ENCODE measurements around the gene VPS4A.
"Not testable (repeated sequence)": the region's sequence is repeated elsewhere in the genome, so short reads cannot be mapped to it uniquely, and the experiment has no call there.

The VPS4A gene

GRCh38 chr16:69328854-69329316, 17.7 kb downstream of the VPS4A start:
- DNase-seq, result no peak

- peak; percentile 64 for DNase-seq
These were observed 18.5 kb downstream of the VPS4A start for GRCh38 chr16:69329369-69330285.

DNA sequence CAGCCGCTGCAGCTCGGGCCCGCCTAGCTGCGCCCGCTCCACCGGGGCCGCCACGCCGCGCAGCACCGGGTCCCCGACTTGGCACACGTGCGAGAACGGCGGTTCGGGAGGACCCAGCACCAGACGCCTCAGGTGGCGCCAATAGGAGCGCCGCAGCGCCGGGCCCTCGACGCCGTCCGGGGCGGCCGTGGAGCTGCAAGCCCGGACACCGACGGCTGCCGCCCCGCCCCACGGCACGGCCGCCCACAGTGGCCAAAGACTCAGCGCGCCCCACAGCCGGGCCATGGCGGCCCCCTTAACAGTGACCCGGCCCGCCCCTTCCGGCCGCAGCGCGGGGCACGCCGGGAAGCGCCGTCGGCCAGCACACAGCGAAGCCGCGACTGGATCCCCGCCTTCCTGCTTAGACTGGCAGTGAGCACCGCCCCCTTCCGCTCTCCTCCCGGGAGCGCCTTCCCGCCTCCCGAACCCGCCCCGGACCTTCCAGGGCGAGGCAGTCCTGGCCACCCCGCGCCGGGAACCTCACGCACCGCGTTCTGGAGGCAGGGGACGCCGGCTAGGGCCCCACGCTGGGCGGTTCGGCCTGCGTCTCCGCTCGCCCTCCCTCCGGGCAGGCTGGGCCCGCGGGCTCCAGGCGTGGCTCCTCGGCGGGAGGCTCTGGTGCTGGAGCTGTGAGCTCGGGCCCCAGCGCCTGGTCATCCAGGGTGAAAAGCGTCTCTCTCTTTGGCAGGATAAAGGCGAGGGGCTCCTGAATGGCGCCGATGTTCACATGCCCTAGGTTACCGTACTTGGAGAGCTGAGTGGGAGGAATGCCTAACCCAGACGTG, 19.3 kb downstream of the VPS4A start, which contains the start of gene PDF:
Gene PDF (minus strand): TSS at position 303 of the 824 bp plus-strand sequence. CDS start 18 bp downstream, at position 285.
- DNase-seq, result peak; percentile 93

- DNase-seq, result no peak
These were observed 23.5 kb downstream of the VPS4A start for GRCh38 chr16:69334696-69335095.

DNA sequence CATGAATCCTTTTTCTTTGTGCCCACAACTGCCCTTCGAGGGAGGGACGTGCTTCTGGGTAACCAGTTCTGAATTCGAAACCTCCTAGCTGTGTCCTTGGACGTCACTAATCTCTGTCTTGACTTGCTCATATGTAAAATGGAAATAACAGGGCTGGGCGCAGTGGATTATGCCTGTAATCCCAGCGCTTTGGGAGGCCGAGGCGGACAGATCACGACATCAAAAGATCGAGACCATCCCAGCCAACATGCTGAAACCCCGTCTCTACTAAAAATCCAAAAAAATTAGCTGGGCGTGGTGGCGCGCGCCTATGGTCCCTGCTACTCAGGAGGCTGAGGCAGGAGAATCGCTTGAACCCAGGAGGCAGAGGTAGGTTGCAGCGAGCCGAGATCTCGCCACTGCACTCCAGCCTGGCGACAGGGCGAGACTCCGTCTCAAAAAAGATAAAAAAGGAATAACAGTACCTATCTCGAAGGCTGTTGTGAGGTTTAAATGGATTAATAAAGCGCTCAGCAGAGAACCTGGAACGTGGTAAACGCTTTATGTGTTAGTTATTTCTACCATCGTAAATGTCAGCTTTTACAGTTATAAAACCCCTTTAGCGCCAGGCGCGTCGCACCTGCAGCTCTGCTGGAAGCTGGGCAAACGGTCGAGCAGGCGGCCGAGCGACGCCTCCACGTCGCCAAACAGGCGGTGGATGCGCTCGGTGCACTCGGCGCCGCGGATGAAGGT, 27.6 kb downstream of the VPS4A start:
- DNase-seq, result no peak

DNA sequence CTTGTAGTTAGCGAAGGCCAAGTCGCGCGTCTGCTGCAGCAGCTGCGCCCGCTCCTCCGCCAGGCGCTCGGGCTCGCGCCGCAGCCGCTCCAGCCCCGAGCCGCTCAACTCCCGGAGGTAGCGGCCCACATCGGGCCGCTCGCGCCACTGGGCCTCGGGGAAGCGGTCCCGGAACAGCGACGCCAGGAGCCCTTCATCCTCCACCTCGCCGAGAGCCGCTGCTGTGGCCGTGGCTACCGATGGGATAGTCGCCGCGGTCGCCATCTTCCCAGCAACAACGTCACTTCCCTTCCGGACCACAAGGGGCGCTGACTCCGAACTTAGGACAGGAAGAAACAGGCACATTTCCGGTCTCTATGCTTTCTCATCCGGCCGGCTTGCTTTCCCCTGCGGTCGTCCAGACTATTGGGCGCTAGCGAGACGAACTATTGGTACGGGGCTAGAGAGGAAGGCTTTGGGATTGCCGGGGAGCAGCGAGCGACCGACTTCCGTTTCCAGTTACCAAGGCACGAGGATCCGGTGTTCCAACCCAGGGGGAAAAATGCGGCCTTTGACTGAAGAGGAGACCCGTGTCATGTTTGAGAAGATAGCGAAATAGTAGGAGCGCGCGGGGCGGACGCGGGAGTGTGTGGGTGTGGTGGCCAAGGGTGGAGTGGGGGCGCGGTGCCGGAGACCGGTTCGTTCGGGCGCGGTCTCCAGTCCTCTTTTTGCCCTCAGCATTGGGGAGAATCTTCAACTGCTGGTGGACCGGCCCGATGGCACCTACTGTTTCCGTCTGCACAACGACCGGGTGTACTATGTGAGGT, 28.3 kb downstream of the VPS4A start, which contains the start of the genes COG8 and NIP7:
Gene COG8 (minus strand): TSS at position 276 of the 806 bp plus-strand sequence. CDS start 12 bp downstream, at position 264.
Gene NIP7 (plus strand): TSS at position 484 of the 806 bp plus-strand sequence. CDS start 58 bp downstream, at position 542.
- DNase-seq, result peak; percentile 97

DNA sequence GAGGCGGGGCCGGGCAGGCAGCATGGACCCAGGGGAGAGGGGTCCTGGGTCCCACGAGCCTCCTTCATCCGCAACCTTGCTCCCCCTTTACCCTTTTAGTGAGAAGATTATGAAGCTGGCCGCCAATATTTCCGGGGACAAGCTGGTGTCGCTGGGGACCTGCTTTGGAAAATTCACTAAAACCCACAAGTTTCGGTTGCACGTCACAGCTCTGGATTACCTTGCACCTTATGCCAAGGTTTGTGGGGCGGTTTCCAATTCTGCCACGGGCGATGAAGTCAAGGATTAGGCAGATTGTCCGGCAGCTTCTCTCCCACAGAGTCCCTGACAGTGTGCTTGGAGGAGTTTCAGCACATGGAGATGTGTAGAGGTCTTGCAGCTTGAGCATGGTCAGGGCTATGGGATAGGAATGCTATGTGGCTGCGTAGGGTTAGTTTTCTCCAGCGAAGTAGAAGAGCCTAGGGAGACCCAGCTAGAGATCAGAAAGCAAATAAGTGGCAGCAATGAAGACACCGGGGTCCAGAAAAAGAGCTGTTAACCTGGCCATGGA, 29.0 kb downstream of the VPS4A start:
- DNase-seq, result no peak

- DNase-seq, result no peak
These were observed 33.0 kb downstream of the VPS4A start for GRCh38 chr16:69344171-69344570.

DNA sequence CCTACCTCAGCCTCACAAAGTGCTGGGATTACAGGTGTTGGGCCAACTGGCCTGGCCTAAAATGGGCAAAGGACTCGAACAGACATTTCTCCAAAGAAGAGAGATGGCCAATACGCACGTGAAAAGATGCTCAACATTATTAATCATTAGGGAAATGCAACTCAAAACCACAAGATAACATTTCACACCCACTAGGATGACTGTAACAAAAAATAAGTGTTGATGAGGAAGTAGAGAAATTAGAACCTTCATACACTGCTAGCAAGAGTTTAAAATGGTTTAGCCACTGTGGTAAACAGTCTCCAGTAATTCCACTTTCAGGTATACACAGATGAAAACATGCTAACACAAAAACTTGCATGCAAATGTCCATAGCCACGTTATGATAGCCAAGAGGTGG, 34.8 kb downstream of the VPS4A start:
- DNase-seq, result no peak

- no peak for DNase-seq
These were observed 35.5 kb downstream of the VPS4A start for GRCh38 chr16:69346683-69347082.

- peak; percentile 4 for DNase-seq
These were observed 37.1 kb downstream of the VPS4A start for GRCh38 chr16:69348222-69348621.

- peak; percentile 30 for DNase-seq
These were observed 38.4 kb downstream of the VPS4A start for GRCh38 chr16:69349536-69349935.

- DNase-seq, result no peak
These were observed 39.5 kb downstream of the VPS4A start for GRCh38 chr16:69350536-69351133.

DNA sequence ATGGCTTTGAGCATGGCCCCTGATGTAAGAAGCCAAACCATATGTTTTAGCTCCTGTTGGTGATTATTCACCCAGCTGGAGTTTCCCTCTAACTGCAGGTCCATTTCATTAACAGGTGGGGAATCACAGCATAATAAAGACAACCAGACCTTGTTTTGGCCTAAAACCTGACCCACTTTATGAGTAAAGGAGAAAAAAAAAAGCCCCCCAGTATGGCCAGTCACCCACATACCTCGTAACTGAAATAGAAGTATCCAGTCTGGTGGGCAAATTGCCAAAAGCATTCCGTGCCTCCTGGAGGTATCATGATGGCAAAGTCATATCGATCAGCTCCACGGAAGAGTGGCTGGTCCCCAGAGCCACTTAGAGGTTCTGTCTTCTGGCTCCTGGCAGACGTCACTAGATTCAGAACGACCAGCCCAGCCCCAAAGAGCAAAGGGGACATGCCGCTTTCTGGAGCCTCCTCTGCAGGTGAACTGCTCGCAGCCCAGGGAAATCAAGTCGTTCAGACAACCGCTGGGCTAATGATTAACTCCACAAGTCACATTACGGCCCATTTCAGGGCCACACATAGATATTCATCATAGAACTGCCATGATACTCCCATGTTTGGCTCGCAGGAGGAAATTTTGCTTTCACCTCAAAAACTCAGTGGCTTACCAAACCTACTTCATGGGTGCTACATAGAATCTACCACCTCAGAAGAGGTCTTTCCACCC, 40.3 kb downstream of the VPS4A start, which contains the start of gene TMED6:
Gene TMED6 (minus strand): TSS at position 478 of the 719 bp plus-strand sequence. CDS start 33 bp downstream, at position 445.
- peak; percentile 21 for DNase-seq

DNA sequence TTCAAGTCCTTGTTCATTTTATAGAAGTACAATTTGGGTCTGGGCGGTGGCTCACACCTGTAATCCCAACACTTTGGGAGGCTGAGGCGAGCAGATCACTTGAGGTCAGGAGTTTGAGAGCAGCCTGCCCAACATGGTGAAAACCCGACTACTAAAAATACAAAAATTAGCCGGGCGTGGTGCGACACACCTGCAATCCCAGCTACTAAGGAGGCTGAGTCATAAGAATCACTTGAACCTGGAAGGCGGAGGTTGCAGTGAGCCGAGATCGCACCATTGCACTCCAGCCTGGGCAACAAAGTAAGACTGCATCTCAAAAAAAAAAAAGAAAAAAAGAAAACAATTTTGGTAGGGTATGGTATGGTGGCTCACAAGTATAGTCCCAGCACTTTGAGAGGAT, 48.9 kb downstream of the VPS4A start:
- not testable (repeated sequence) for DNase-seq

DNA sequence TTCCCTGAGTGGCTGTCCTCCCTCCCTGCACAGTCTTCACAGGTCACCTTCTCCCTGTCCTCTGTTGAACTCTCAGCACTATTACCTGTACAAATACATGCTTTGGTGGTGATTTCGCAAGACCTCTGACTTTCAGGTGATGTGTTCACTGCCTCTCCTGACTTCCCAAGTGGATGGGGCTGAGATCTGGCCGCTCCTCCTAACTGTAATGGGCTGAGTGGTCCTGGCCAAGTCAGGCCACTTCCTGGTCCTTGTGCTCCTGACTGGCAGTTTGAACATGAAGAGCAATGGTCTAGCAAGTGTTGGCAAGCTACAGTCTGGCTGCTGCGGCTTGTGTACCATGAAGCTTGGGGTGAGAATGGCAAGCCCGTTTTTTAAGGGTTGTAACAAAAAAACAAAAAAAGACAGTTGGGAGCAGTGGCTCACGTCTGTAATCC, 52.1 kb downstream of the VPS4A start:
- no peak for DNase-seq

DNA sequence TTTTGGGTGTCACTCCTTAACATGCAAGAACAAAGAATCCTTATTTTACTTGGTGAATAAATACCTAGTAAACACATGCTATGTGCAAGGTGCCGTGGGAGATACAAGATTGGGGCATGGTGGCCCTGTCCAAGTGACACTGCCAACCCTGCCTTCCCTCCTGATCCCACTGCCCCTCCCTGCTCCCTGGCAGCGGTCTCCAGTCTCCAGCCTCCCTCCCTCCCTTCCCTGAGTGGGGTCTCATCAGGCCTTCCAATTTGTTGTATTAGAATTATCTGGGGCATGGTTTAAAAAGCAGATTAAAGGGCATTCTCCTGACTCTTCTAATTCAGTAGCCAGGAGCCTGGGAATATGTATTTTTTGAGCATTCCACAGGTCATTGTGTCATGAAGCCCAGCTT, 52.9 kb downstream of the VPS4A start:
- no peak for DNase-seq

GRCh38 chr16:69365901-69366300, 54.8 kb downstream of the VPS4A start:
- no peak for DNase-seq

GRCh38 chr16:69366431-69366830, 55.3 kb downstream of the VPS4A start:
- DNase-seq, result no peak

DNA sequence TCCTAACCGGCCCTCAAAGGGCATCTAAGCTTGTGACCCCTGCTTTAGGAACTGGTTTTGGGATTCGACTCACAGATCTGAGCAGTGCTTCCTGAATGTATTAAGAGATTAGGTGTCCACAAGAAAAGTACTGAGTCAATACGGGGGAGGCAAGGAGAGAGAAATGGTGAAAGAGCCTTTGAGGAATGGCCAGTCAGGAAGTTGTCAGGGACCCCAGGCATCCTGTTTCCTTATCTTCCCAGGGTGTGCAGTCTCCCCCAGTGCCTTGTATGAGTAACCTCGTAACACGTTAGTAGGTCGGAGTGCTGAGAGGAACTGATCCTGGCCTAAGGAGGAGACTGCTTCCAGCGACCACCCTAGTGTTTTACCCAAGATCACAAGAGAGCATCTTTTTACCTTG, 56.8 kb downstream of the VPS4A start:
- DNase-seq, result no peak

Measured in NCI-H69 (cell line).